ENCODE measurements around the gene AGPAT2.
A peak's percentile ranks its signal among the peaks of the same experiment; 100 is the strongest.
"Not testable (repeated sequence)": the region's sequence is repeated elsewhere in the genome, so short reads cannot be mapped to it uniquely, and the experiment has no call there.

AGPAT2 gene

DNA sequence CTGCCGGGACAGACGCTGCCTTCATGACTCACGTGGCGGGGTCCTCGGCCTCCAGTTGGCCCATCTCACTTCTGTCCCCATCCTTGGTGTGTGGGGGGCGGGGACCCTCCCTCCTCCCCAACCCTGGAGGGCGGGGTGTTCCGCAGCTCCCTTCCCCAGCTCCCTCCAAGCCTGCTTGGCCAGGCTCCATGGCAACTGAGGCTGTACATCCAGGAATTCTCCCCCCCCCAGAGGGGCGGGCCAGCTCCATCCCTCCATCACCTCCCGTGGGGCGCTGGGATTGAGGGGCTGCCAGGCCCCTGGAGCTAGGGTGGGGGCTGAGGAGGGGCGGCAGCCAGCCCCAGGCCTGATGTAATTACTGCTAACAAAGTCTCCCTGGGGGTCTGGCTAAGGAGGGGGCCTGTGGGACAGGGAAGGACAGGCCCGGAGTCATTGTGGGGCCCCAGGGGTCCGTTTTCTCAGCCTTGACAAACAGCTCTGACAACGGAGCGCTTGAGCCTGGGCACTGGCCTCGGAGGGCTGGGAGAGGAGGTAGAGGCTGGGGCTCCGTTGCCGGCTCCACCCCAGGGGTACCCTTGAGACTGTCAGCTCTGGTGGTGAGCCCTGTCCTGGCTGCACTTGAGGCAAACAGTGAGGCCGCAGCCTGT, 33.1 kb upstream of the AGPAT2 start:
- FAIRE-seq = no peak

DNA sequence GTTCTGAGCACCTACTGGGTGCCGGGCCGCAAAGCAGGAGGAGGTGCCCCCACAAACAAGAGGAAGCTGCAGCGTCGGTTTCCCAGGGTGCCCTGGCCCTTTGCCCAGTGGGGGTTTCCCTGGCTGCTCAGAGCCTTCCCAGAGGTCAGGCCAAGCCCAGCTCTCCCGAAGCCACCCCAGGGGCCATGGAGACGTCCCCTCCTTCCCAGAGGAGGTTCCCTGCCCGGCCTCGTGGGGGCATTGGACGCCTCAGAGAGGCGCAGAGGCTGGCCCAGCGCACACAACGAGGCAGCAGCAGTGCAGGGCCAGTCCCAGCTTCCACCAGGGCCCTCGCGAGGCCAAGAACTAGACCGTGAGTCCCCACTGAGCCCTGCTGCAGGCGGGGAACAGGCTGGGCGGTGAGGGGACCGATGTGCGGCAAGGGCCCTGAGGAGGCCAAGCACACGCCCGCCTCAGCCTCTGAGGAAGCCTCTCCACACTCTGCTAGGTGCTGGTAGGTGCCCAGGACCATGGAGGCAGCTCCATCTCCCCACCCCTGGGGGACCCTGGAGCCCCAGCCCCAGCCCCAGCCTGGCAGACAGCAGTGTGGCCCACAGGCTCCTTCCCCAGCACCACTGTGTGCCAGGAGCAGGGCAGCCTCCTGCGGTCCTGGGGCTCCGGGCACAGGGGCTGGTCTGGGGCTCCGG, 32.1 kb upstream of the AGPAT2 start:
- no peak for FAIRE-seq

DNA sequence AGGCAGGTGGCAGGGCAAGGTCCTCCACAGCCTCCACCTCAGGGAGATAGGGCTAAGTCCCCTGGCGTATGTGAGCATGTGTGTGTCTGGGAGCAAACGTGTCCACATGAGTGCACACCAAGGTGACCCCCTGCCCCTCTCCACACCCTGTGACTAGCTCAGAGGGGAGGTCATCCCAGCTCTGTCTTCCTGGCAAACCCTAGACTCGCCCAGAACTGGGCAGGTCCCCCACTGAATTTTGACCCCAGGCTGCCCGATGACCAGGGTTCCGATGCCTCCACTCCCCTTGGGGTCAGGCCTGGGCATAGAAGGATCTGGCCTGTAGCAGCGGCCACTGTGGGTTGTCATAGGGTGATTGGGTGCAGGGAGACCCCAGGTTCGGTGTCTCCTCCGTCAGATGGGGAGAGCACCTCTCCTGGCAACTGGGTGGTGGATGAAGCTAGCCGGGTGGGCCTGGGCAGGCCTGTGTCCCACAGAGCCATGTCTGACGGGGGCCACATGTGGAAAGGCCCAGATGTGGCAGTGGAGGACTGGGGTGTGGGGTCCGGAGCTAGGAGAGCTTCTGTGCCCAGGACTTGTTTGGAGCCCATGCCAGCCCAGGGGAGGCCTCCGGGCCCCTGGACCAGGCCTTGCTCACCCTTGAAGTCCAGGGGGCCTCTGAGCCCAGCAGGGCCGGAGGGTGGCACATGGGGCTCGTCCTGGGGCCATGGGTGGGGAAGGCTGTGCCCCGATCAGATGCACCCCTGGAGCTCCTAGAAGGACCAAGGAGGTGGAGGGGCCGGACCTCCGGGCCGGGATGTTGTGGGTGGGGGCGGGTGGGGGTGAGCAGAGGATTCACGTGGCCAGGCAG, 31.3 kb upstream of the AGPAT2 start:
- no peak for FAIRE-seq

GRCh38 chr9:136717399-136717798, 30.1 kb upstream of the AGPAT2 start:
- no peak for FAIRE-seq

- FAIRE-seq = no peak
Observed at GRCh38 chr9:136714893-136715274, 27.6 kb upstream of the AGPAT2 start.

- no peak for FAIRE-seq
Observed at GRCh38 chr9:136714096-136714892, 27.0 kb upstream of the AGPAT2 start.

GRCh38 chr9:136713550-136713949, 26.3 kb upstream of the AGPAT2 start:
- FAIRE-seq = no peak

DNA sequence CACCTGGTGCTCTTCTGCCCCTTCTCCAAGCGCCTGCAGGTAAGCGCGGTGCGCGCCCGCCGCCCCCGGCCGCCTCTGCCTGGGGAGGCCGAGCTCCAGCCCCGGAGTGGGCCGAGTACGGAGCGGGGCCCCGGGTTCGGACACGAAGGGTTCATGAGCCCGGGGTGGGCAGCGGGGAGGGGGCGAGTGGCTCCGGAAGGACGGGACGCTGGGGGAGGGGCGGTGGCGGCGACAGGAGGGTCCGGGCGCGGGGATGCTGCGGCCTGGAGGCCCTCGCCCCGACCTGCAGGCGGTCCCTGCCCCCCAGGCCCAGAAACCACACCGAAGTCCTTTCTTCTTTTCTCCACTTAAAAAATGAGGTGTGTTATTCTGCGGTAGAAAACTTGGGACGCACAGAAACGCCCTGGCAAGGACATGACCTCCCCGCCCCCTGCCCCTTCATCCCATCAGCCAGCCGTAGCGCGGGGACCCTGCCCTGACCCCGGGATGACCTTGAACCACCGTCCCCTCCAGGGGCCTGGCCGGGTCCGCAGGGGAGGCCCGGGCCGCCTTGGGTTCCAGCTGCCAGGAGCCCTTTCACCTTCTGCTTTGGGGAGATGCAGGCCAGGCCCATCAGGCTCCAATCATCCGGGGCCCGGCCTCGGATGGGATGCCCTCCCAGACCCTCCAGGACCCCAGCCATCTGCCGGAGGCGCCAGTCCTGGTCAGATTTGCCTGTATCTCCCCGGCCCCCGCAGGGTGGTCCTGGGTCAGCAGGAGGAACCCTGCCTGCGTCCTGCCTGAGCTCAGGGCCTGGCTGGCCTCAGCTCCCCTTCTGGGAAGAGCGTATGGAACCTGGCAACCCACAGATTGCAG, 25.7 kb upstream of the AGPAT2 start:
- no peak for FAIRE-seq

- no peak for FAIRE-seq
Observed at GRCh38 chr9:136711751-136712689, 24.8 kb upstream of the AGPAT2 start, which contains the start of gene DIPK1B. Gene DIPK1B, plus strand, starts transcription at chr9:136712572. Its CDS starts 94 bp downstream, at chr9:136712666.

GRCh38 chr9:136711219-136711648, 24.0 kb upstream of the AGPAT2 start:
- FAIRE-seq = peak; percentile 46

- no peak for FAIRE-seq
Observed at GRCh38 chr9:136710543-136710942, 23.3 kb upstream of the AGPAT2 start.

- no peak for FAIRE-seq
Observed at GRCh38 chr9:136709454-136710109, 22.3 kb upstream of the AGPAT2 start.

DNA sequence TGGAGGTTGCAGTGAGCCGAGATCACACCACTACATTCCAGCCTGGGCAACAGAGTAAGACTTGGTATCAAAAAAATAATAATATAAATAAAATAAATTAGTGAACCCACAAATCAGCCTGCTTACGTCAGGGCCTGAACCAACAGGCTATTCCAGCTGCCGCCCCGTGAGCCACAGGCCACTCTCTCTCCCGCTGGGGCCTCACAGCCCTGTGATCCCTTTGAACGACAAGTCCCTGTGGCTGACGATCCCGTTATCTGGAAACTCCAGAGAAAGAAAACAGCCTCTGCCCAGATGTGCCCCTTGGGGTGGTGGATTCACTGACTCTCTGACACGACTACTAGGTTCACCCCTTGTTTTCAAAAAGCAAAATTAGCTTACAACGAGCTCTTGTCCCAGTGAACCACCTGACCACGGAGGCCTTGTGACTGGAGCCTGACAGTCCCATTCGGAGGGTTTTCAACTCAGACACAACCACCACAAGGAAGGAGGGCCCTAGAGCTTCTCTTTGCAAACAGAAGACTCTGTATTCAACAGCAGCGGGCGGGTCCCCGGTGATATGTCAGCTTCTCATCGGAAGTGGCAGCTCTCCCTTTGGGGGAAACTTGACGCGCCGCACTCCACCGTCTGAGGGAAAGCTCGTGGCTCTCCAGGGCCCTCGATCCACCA, 20.7 kb upstream of the AGPAT2 start:
- FAIRE-seq = no peak

DNA sequence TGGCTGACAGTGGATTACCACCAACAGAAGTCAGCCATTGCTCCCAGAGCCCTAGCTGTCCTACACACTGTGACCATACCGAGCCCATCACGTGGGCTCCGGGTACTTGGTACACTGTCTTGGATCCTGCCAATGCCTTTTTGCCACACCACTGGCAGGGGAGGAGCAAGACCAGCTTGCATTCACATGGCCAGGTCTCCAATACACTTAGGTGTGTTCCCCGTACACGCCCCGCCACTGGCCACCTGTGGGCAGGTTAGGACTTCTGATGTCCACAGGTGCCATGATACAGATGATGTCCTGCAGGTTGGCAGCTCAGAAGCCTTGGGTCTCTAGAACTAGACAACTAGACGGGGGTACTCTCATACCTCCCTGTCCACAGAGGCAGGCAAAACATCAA, 19.8 kb upstream of the AGPAT2 start:
- no peak for FAIRE-seq

GRCh38 chr9:136705564-136705963, 18.3 kb upstream of the AGPAT2 start:
- no peak for FAIRE-seq

DNA sequence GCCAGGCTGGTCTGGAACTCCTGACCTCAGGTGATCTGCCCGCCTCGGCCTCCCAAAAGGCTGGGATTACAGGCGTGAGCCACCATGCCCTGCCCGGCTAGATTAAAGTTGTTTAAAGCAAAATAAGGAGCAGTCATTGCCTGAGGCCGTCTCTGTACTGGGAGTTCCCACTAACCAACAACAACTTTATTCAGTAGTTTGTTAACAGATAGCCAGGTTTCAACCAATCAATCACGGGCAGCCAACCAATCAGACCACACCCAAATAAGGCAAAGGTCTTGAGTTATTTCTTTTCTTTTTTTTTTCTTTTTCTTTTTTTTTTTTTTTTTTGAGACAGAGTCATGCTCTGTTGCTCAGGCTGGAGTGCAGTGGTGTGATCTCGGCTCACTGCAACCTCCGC, 17.5 kb upstream of the AGPAT2 start:
- FAIRE-seq = not testable (repeated sequence)

DNA sequence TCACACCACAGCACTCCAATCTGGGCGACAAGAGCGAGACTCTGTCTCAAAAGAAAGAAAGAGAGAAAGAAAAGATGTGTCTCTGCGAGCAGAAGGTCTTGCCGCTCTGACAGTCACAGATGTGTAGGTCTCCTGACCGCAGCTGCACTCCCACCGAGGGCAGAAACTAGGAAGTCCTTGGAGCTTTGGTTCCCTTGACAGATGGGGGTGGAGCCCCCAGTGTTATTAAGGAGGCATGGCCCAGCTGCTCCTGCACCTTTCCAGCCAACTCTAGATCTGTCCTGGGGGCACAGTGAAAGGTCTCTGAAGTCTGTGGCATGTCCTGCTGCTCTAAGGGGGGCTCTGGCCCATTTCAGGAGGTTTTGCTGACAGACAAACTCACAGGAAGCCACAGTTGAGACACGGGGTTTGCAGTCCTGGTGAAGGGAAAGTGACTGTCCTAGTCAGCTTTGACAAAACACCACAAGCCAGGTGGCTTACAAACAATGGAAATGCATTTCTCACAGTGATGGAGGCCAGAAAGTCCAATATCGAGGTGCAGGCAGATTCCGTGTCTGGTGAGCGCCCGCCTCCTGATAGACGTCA, 16.1 kb upstream of the AGPAT2 start:
- no peak for FAIRE-seq

- no peak for FAIRE-seq
Observed at GRCh38 chr9:136701668-136702053, 14.4 kb upstream of the AGPAT2 start.
